HG03354 (cell line): ENCODE results near the gene MBL2.

Source experiments
- ATAC-seq: cut with Tn5 transposase; IDR thresholded peaks from one replicate; pipeline ENCODE4 v1.9.1; 2021; ENCODE audit warnings: mild to moderate bottlenecking; ENCODE audit not compliant: unreplicated experiment, poor library complexity, severe bottlenecking

MBL2 gene

GRCh38 chr10:52774600-52775106 is 2.1 kb upstream of the MBL2 start:
- no peak for ATAC-seq

- ATAC-seq = no peak
These were observed 1.6 kb upstream of the MBL2 start for GRCh38 chr10:52774182-52774581.

- no peak for ATAC-seq
These were observed 794 bp downstream of the MBL2 start for GRCh38 chr10:52771534-52772445.

- ATAC-seq = no peak
These were observed 1.7 kb downstream of the MBL2 start for GRCh38 chr10:52770904-52771303.

GRCh38 chr10:52769966-52770365 is 2.6 kb downstream of the MBL2 start:
- no peak for ATAC-seq

DNA sequence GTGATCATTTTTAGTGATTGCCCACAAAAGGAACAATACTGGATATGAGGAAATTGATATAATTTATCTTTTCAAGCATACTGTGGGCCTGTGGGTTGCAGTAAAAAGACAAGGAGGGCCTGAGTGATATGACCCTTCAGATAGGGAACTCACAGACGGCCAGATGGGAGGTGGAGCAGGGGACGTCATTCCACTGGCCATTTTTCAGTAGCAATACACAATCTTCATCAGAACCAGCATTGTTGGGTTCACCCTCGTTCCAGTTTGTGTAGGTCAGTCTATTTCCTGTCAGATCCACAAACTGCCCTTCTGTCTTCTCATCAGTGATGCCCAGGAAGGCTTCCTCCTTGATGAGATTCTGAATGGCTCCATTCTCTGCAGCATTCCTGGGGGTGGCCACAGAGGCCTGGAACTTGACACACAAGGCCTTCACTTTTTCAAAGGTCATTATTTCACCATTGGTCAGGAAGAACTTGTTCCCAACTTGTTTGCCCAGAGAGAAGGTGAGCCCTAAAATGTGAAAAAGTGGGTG is 4.5 kb downstream of the MBL2 start:
- ATAC-seq = no peak

- ATAC-seq = no peak
These were observed 10.5 kb downstream of the MBL2 start for GRCh38 chr10:52762088-52762487.

GRCh38 chr10:52759154-52759553 is 13.4 kb downstream of the MBL2 start:
- ATAC-seq = no peak

GRCh38 chr10:52758406-52758805 is 14.2 kb downstream of the MBL2 start:
- no peak for ATAC-seq

GRCh38 chr10:52757773-52758172 is 14.8 kb downstream of the MBL2 start:
- ATAC-seq = no peak

- no peak for ATAC-seq
These were observed 15.6 kb downstream of the MBL2 start for GRCh38 chr10:52756966-52757365.

DNA sequence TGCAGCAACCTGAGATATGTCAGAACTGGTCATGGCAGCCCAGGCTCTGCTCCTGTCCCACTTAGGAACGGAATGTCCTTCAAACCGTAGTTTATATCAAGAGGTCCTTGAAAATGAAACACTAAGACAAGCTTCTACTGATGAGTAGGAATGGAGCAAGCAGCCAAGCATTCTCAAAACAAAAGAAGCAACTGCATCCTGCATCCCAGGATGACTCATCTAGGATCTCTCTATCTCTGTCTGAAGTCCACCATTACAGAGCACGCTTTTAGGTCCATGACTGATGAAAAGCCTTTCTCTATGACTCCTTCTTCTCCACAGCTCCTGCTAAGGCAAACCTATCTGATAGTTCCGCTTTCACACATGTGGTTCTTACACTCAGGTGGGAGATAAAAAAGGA is 16.3 kb downstream of the MBL2 start:
- ATAC-seq = no peak

DNA sequence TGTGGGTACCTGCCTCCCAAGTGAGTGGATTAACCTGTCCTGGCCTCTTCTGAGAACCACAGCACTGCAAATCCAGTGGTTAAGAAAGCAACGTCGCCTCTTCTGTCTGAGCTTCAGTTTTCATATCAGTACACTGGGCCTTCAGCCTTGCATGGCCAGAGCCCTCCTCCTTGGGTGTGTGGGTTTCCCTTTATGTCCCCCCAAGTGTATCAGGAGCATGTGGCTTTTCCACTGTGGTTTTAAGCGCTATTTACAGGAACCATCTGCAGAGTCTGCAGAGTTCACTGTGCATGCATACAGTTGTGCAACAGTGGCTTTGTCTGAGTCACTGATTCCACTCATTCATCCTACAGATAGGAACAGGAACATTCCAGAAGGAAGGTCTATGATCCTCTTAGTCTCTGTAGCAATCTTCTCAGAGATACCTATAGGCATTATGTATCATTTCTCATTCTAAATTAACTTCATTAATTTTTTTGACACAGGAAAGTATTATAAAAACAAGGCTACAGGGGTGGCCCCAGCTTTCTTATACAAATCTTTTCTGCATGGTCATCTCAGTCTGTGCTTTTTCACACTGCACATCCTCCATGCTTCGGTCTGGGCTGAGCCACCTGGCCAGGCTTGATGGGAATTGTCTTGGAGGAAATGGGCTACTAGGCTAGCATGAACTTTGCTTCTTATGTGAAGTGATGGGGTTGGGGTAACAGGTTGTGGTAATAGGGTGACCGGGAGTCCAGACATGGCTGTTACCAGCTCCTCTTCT is 17.1 kb downstream of the MBL2 start:
- no peak for ATAC-seq

GRCh38 chr10:52752801-52753445 is 19.7 kb downstream of the MBL2 start:
- no peak for ATAC-seq

DNA sequence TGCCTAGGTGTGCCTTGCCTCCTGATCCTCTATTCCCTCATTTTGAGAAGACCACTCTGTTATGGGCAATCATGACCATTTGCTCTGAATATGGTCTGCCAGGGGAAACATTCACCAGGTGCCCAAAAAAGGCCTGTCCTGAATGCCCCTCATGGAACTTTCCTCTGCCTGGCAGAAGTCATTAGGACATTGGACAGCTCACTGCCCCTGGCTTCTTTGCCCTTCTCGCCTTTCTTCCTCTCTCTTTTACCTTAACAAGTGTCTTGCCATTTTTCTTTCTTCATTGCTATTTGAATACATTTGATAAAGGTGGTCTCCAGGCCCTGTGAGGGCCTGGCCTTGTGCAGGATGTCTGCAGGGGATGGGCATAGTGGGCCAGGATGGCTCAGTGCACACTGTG is 20.3 kb downstream of the MBL2 start:
- ATAC-seq = no peak

- ATAC-seq = no peak
These were observed 21.2 kb downstream of the MBL2 start for GRCh38 chr10:52751337-52751736.

DNA sequence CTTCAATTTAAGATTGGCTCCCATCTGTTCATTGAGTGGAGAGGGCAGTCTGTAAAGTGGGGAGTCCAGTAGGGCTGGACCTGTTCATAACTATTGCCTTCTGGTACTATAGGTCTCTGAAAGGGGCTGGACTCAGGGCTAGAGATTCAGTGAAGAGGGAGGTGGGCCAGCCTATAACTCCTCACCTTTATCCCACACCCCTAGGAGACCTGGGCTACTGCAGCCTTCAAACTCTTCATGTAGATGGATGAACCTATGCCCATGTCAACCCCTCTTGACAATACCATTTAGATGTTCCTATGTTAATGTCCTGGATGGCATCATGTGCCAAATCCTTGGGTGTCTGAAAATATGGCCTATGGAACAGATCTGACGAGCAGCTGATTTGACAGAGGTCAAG is 22.0 kb downstream of the MBL2 start:
- ATAC-seq = no peak

GRCh38 chr10:52747694-52748093 is 24.9 kb downstream of the MBL2 start:
- no peak for ATAC-seq

- no peak for ATAC-seq
These were observed 26.4 kb downstream of the MBL2 start for GRCh38 chr10:52746169-52746568.
